ENCODE data around the gene USP32.

The USP32 gene

DNA sequence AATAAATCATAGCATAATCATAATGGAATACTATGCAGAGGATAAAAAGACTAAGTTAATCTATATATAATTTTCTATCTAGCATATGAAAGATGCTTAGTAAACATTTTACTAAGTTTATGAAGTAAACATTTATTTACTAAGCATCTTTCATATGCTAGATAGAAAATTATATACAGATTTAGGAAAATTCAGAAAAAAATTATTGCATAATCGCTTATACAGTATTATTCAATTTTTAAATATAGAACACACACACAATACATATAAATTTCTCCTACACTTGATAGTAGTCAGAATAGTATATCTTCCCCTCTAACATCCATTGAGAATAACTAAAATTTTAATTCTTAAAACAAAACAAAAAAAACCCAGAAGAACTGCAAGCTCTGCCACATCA lies 131.4 kb downstream of the USP32 start:
- no peak overlapping the region for H3K27ac ChIP-seq (ENCODE audit: low read depth, low read length, poor library complexity, severe bottlenecking)
- H3K79me2 ChIP-seq (ENCODE audit: insufficient read depth, low read length) = no peaks in the 10 kb centered on the region
- H3K36me3 ChIP-seq (ENCODE audit: insufficient read depth, low read length) = peaks cover 8% of the 10 kb centered on the region
- no peak overlapping the region for H2AFZ ChIP-seq (ENCODE audit: low read length)
- no peaks in the 10 kb centered on the region for H3K4me1 ChIP-seq (ENCODE audit: insufficient read depth, low read length, severe bottlenecking)
- no peak overlapping the region for H3K4me3 ChIP-seq (ENCODE audit: low read depth, low read length, poor library complexity, severe bottlenecking)
- no peak overlapping the region for H3K4me2 ChIP-seq (ENCODE audit: low read length)
- no peaks in the 10 kb centered on the region for H3K27me3 ChIP-seq (ENCODE audit: insufficient read depth, low read length)
- no peaks in the 10 kb centered on the region for H4K20me1 ChIP-seq (ENCODE audit: insufficient read depth, low read length)
- H3F3A ChIP-seq (ENCODE audit: insufficient read depth, low read length) = no peaks in the 10 kb centered on the region
- H3K9me2 ChIP-seq (ENCODE audit: low read depth, low read length) = no peaks in the 10 kb centered on the region
- H3K9ac ChIP-seq (ENCODE audit: low read length) = no peak overlapping the region
- H3K9me3 ChIP-seq (ENCODE audit: low read length) = no peaks in the 10 kb centered on the region
- TF ChIP-seq, protein P1, sequence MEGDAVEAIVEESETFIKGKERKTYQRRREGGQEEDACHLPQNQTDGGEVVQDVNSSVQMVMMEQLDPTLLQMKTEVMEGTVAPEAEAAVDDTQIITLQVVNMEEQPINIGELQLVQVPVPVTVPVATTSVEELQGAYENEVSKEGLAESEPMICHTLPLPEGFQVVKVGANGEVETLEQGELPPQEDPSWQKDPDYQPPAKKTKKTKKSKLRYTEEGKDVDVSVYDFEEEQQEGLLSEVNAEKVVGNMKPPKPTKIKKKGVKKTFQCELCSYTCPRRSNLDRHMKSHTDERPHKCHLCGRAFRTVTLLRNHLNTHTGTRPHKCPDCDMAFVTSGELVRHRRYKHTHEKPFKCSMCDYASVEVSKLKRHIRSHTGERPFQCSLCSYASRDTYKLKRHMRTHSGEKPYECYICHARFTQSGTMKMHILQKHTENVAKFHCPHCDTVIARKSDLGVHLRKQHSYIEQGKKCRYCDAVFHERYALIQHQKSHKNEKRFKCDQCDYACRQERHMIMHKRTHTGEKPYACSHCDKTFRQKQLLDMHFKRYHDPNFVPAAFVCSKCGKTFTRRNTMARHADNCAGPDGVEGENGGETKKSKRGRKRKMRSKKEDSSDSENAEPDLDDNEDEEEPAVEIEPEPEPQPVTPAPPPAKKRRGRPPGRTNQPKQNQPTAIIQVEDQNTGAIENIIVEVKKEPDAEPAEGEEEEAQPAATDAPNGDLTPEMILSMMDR (IDR thresholded peaks at IDR 0.05; ENCODE audit: low read length) = no peak
- no peak for TF ChIP-seq EZH2 (IDR thresholded peaks at IDR 0.05; ENCODE audit: borderline replicate concordance, low read length)

DNA sequence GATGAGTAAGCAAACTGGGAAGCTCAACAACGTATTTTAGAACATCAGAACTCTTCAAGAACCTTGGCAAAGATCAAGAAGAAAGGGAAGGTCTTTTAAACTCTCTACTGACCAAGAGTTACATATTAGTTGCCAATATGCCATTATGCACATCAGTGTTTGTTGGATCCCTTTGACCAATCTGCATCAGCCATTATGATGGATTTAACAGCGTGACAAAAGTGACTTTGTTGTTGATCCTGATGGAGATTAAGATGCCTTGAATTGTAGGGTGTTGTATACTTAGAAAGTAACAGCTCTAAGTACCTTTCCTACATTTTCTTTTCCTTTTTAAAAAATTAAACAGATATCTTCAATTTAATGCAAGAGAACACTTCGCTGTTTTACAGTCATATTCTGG lies 133.6 kb downstream of the USP32 start:
- H3K9ac ChIP-seq (ENCODE audit: low read length) = no peak overlapping the region
- TF ChIP-seq, protein P1 (IDR thresholded peaks at IDR 0.05; ENCODE audit: low read length) = no peak
- no peak for TF ChIP-seq EZH2 (IDR thresholded peaks at IDR 0.05; ENCODE audit: borderline replicate concordance, low read length)
- no peak overlapping the region for H3K4me2 ChIP-seq (ENCODE audit: low read length)
- H3K9me3 ChIP-seq (ENCODE audit: low read length) = no peaks in the 10 kb centered on the region
- no peak overlapping the region for H3K27ac ChIP-seq (ENCODE audit: low read depth, low read length, poor library complexity, severe bottlenecking)
- H3K79me2 ChIP-seq (ENCODE audit: insufficient read depth, low read length) = no peaks in the 10 kb centered on the region
- H4K20me1 ChIP-seq (ENCODE audit: insufficient read depth, low read length) = no peaks in the 10 kb centered on the region
- no peaks in the 10 kb centered on the region for H3K9me2 ChIP-seq (ENCODE audit: low read depth, low read length)
- no peaks in the 10 kb centered on the region for H3K27me3 ChIP-seq (ENCODE audit: insufficient read depth, low read length)
- no peak overlapping the region for H3K4me3 ChIP-seq (ENCODE audit: low read depth, low read length, poor library complexity, severe bottlenecking)
- no peak overlapping the region for H2AFZ ChIP-seq (ENCODE audit: low read length)
- no peaks in the 10 kb centered on the region for H3F3A ChIP-seq (ENCODE audit: insufficient read depth, low read length)
- peaks cover 8% of the 10 kb centered on the region for H3K36me3 ChIP-seq (ENCODE audit: insufficient read depth, low read length)
- H3K4me1 ChIP-seq (ENCODE audit: insufficient read depth, low read length, severe bottlenecking) = no peaks in the 10 kb centered on the region

DNA sequence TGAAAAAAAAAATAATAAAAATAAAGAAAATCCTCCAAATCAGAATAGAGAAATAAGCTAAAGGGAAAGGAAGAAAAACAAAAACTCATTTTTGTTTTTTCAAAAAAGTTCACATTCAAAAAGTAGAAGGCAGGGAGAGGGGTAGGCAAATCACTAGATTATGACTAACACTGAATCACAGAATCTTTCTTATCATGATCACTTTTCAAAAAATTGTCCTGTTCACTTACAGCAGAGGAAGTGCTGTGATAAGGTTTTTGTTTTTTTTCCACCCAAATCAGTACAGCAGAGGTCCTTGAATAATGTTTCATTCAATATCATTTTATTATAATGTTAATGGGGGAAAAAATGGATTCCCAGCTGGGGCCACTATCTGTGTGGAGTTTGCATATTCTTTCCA lies 135.8 kb downstream of the USP32 start:
- Histone ChIP-seq H3K9ac (ENCODE audit: low read length) (no peak overlapping the region), H3K4me2 (ENCODE audit: low read length) (no peak overlapping the region), H3K27ac (ENCODE audit: low read depth, low read length, poor library complexity, severe bottlenecking) (no peak overlapping the region), H2AFZ (ENCODE audit: low read length) (no peak overlapping the region), H3K27me3 (ENCODE audit: insufficient read depth, low read length) (no peaks in the 10 kb centered on the region), H3F3A (ENCODE audit: insufficient read depth, low read length) (no peaks in the 10 kb centered on the region), H3K4me1 (ENCODE audit: insufficient read depth, low read length, severe bottlenecking) (no peaks in the 10 kb centered on the region), H3K4me3 (ENCODE audit: low read depth, low read length, poor library complexity, severe bottlenecking) (no peak overlapping the region), H4K20me1 (ENCODE audit: insufficient read depth, low read length) (no peaks in the 10 kb centered on the region), H3K9me3 (ENCODE audit: low read length) (no peaks in the 10 kb centered on the region), H3K9me2 (ENCODE audit: low read depth, low read length) (no peaks in the 10 kb centered on the region), H3K79me2 (ENCODE audit: insufficient read depth, low read length) (no peaks in the 10 kb centered on the region), H3K36me3 (ENCODE audit: insufficient read depth, low read length) (peaks cover 8% of the 10 kb centered on the region)
- no peak for TF ChIP-seq EZH2 (IDR thresholded peaks at IDR 0.05; ENCODE audit: borderline replicate concordance, low read length)
- TF ChIP-seq, protein P1 (IDR thresholded peaks at IDR 0.05; ENCODE audit: low read length) = no peak

Data from OCI-LY1 (cell line).